SK-N-SH treated with all-trans-retinoic acid at 6 μM for 48 hours (cell line): ENCODE measurements around the gene YTHDC2.
A peak's percentile ranks its signal among the peaks of the same experiment; 100 is the strongest.

Experiments
- ATAC-seq: fragments of 200-7000 bp; cut with Tn5 transposase; 3 replicates; pipeline ENCODE4 v1.9.1; 2020; ENCODE audit warnings: mild to moderate bottlenecking, moderate library complexity
- BACH2 ChIP-seq: fragments of 250-450 bp; sonication (Bioruptor Pico); IDR thresholded peaks from 2 replicates; pipeline ENCODE4 v1.9.0; 2021; ENCODE audit warnings: mild to moderate bottlenecking, borderline replicate concordance
- CREB5 ChIP-seq: fragments of 250-450 bp; sonication (Bioruptor Pico); IDR thresholded peaks from 2 replicates; pipeline ENCODE4 v1.5.1; 2020; ENCODE audit warnings: low read depth, mild to moderate bottlenecking, moderate library complexity
- CSDC2 ChIP-seq: fragments of 250-450 bp; sonication (Bioruptor Pico); IDR thresholded peaks from 2 replicates; pipeline ENCODE4 v1.5.0; 2020; ENCODE audit warnings: mild to moderate bottlenecking, moderate library complexity
- CSRNP3 ChIP-seq: fragments of 250-450 bp; sonication (Bioruptor Pico); IDR thresholded peaks from 2 replicates; pipeline ENCODE4 v1.5.1; 2021; ENCODE audit warnings: mild to moderate bottlenecking, moderate library complexity
- ESRRG ChIP-seq: fragments of 250-450 bp; sonication (Bioruptor Pico); IDR thresholded peaks from 2 replicates; pipeline ENCODE4 v1.6.1; 2021; ENCODE audit warnings: mild to moderate bottlenecking
- GLIS3 ChIP-seq: fragments of 250-450 bp; sonication (Bioruptor Pico); IDR thresholded peaks from 2 replicates; pipeline ENCODE4 v1.5.0; 2020; ENCODE audit warnings: mild to moderate bottlenecking, moderate library complexity
- ISL1 ChIP-seq: fragments of 250-450 bp; sonication (Bioruptor Pico); IDR thresholded peaks from 2 replicates; pipeline ENCODE4 v2.1.2; 2022; ENCODE audit warnings: mild to moderate bottlenecking, moderate library complexity
- PATZ1 ChIP-seq: fragments of 250-450 bp; sonication (Bioruptor Pico); IDR thresholded peaks from 2 replicates; pipeline ENCODE4 v1.8.0; 2020; ENCODE audit warnings: mild to moderate bottlenecking, moderate library complexity, borderline replicate concordance
- POU6F1 ChIP-seq: fragments of 250-450 bp; sonication (Bioruptor Pico); IDR thresholded peaks from 2 replicates; pipeline ENCODE4 v1.8.0; 2021; ENCODE audit warnings: low read depth, mild to moderate bottlenecking, moderate library complexity, borderline replicate concordance
- PPARA ChIP-seq: fragments of 250-450 bp; sonication (Bioruptor Pico); IDR thresholded peaks from 2 replicates; pipeline ENCODE4 v1.5.0; 2020; ENCODE audit warnings: mild to moderate bottlenecking, borderline replicate concordance
- RARB ChIP-seq: fragments of 250-450 bp; sonication (Bioruptor Pico); IDR thresholded peaks from 2 replicates; pipeline ENCODE4 v1.8.0; 2021; ENCODE audit warnings: mild to moderate bottlenecking, moderate library complexity
- SNAI2 ChIP-seq: fragments of 250-450 bp; sonication (Bioruptor Pico); IDR thresholded peaks from 2 replicates; pipeline ENCODE4 v1.5.0; 2020; ENCODE audit warnings: mild to moderate bottlenecking, moderate library complexity
- TOX ChIP-seq: fragments of 250-450 bp; sonication (Bioruptor Pico); IDR thresholded peaks from 2 replicates; pipeline ENCODE4 v1.8.0; 2021; ENCODE audit warnings: mild to moderate bottlenecking, moderate library complexity, borderline replicate concordance
- ZC3H10 ChIP-seq: fragments of 250-450 bp; sonication (Bioruptor Pico); IDR thresholded peaks from 2 replicates; pipeline ENCODE4 v1.5.1; 2021; ENCODE audit warnings: mild to moderate bottlenecking, moderate library complexity
- ZFP3 ChIP-seq: fragments of 250-450 bp; sonication (Bioruptor Pico); IDR thresholded peaks from 2 replicates; pipeline ENCODE4 v1.5.0; 2020; ENCODE audit warnings: mild to moderate bottlenecking, moderate library complexity
- ZNF70 ChIP-seq: fragments of 450-650 bp; formaldehyde crosslinking; IDR thresholded peaks from 2 replicates; pipeline ENCODE4 v1.5.0; 2020; ENCODE audit warnings: mild to moderate bottlenecking, moderate library complexity
- ZNF8 ChIP-seq: fragments of 450-650 bp; formaldehyde crosslinking; IDR thresholded peaks from 2 replicates; pipeline ENCODE4 v1.5.0; 2020; ENCODE audit warnings: mild to moderate bottlenecking, moderate library complexity

YTHDC2 gene

GRCh38 chr5:113507601-113508000 lies 5.9 kb upstream of the YTHDC2 start:
- no peak for TF ChIP-seq CREB5
- no peak for TF ChIP-seq GLIS3 (CRISPR knock-in tag)
- TF ChIP-seq TOX (CRISPR knock-in tag), result no peak
- TF ChIP-seq CSDC2 (CRISPR knock-in tag), result no peak
- no peak for TF ChIP-seq ZNF70 (CRISPR knock-in tag)
- no peak for TF ChIP-seq PPARA (CRISPR knock-in tag)
- ATAC-seq, result no peak

GRCh38 chr5:113508756-113509155 lies 4.7 kb upstream of the YTHDC2 start:
- TF ChIP-seq ZNF8 (CRISPR knock-in tag), result no peak
- ATAC-seq, result no peak

- ATAC-seq, result peak; percentile 34
- TF ChIP-seq PATZ1 (CRISPR knock-in tag) (no peak), PPARA (CRISPR knock-in tag) (no peak), GLIS3 (CRISPR knock-in tag) (no peak), ZC3H10 (no peak), POU6F1 (no peak), RARB (CRISPR knock-in tag) (no peak), ESRRG (CRISPR knock-in tag) (no peak), BACH2 (CRISPR knock-in tag) (no peak), ISL1 (CRISPR knock-in tag) (no peak), ZFP3 (CRISPR knock-in tag) (no peak), TOX (CRISPR knock-in tag) (no peak)
These were observed 2.5 kb upstream of the YTHDC2 start for GRCh38 chr5:113510836-113511451.

GRCh38 chr5:113512341-113512740 lies 1.2 kb upstream of the YTHDC2 start:
- no peak for TF ChIP-seq BACH2 (CRISPR knock-in tag)
- no peak for TF ChIP-seq CSRNP3 (CRISPR knock-in tag)
- TF ChIP-seq CSDC2 (CRISPR knock-in tag), result no peak
- no peak for ATAC-seq

GRCh38 chr5:113514289-113514635 lies 768 bp downstream of the YTHDC2 start:
- ATAC-seq, result no peak; the same call in 2 of the 3 replicates
- TF ChIP-seq CSDC2 (CRISPR knock-in tag), result no peak

GRCh38 chr5:113518884-113519283 lies 5.4 kb downstream of the YTHDC2 start:
- no peak for ATAC-seq
- TF ChIP-seq ZNF70 (CRISPR knock-in tag), result no peak
- no peak for TF ChIP-seq SNAI2 (CRISPR knock-in tag)
- no peak for TF ChIP-seq RARB (CRISPR knock-in tag)
- TF ChIP-seq ZFP3 (CRISPR knock-in tag), result no peak
- no peak for TF ChIP-seq TOX (CRISPR knock-in tag)
- TF ChIP-seq CSRNP3 (CRISPR knock-in tag), result no peak
- no peak for TF ChIP-seq BACH2 (CRISPR knock-in tag)
